HepG2 (cell line): ENCODE data around the gene EML2. TPM values are rescaled to one million over a fixed set of nuclear protein-coding genes. Genes with fewer than 3 reads are reported as not detected.

Experiments used
- ATAC-seq: fragments of 200-7000 bp; cut with Tn5 transposase; 3 replicates; pipeline ENCODE4 v1.9.1; 2020; ENCODE audit warnings: mild to moderate bottlenecking, moderate library complexity
- BruUV-seq: library from RNA; stranded (reverse); fragments of 400-500 nt; replicated peaks from 2 replicates; lab custom pipeline; 2021; lab: Mats Ljungman, UMichigan
- CTCF ChIA-PET: fragments of 300-600 bp; formaldehyde crosslinking; extraction: SDS; loops from one replicate; lab custom pipeline; 2021; ENCODE audit warnings: low total read pairs, inconsistent platforms, low intra/inter-chr PET ratio; lab: Yijun Ruan, JAX
- POLR2A ChIA-PET: fragments of 350-600 bp; sonication (Branson Sonifier 250); formaldehyde crosslinking; loops from one replicate; lab custom pipeline; 2020; ENCODE audit warnings: antibody characterized with exemption, inconsistent platforms; lab: Yijun Ruan, JAX
- DNase-seq: peaks from one replicate; pipeline ENCODE4 v3.0.0-alpha.2; 2015; ENCODE audit warnings: low spot score
- FAIRE-seq: peaks from 3 replicates; lab custom pipeline; 2011; peaks lifted over from hg19 to GRCh38; lab: Jason Lieb, UNC
- H2AFZ ChIP-seq: one replicate; pipeline ENCODE4 v1.6.1; 2011; ENCODE audit warnings: low read length, inconsistent platforms
- H3K27ac ChIP-seq: fragments of 300-600 bp; 3 replicates; pipeline ENCODE4 v1.8.0; 2011; ENCODE audit warnings: mixed run types, mild to moderate bottlenecking, mixed read lengths, low read length, inconsistent platforms; ENCODE audit not compliant: insufficient read depth; ENCODE audit errors: extremely low read length
- H3K27me3 ChIP-seq, 2 experiments: fragments of 200-600 bp in 1 of 2; 2 replicates in 1 of 2; 3 replicates in 1 of 2; pipeline versions ENCODE4 v1.6.0 to v1.8.0; 2011; ENCODE audit warnings: low read length in 2 of 2, mild to moderate bottlenecking in 2 of 2, moderate library complexity in 2 of 2, inconsistent platforms in 1 of 2; ENCODE audit not compliant: insufficient read depth in 2 of 2, control insufficient read depth in 1 of 2
- H3K36me3 ChIP-seq, 2 experiments: fragments of 200-600 bp in 1 of 2; replicated peaks in 1 of 2; 2 replicates in 1 of 2; 3 replicates in 1 of 2; pipeline versions ENCODE4 v1.5.1 to v1.8.0; 2011; ENCODE audit warnings: low read length in 2 of 2, inconsistent platforms in 1 of 2; ENCODE audit not compliant: insufficient read depth in 2 of 2, control insufficient read depth in 1 of 2
- H3K4me1 ChIP-seq: 2 replicates; pipeline ENCODE4 v1.5.1; 2012; ENCODE audit warnings: low read length, inconsistent platforms; ENCODE audit not compliant: insufficient read depth
- H3K4me2 ChIP-seq: 2 replicates; pipeline ENCODE4 v1.6.0; 2011; ENCODE audit warnings: low read depth, low read length, inconsistent platforms
- H3K4me3 ChIP-seq, 3 experiments: fragments of 200-600 bp in 1 of 3; sonication (generic), shearing (Covaris generic) in 1 of 3; replicated peaks in 1 of 3; 2 replicates each; pipeline ENCODE4 v1.5.1; 2011 to 2016; ENCODE audit warnings: low read length in 3 of 3, inconsistent platforms in 2 of 3, low read depth in 2 of 3, mild to moderate bottlenecking in 2 of 3, control low read depth in 1 of 3, mixed read lengths in 1 of 3; ENCODE audit not compliant: insufficient read depth in 1 of 3
- H3K79me2 ChIP-seq: one replicate; pipeline ENCODE4 v1.6.1; 2011; ENCODE audit warnings: low read length, inconsistent platforms; ENCODE audit not compliant: insufficient read depth
- H3K9ac ChIP-seq: 2 replicates; pipeline ENCODE4 v1.6.0; 2011; ENCODE audit warnings: mild to moderate bottlenecking, low read depth, low read length, inconsistent platforms; ENCODE audit not compliant: insufficient read depth
- H3K9me3 ChIP-seq: 2 replicates; pipeline ENCODE4 v1.5.1; 2012; ENCODE audit warnings: mild to moderate bottlenecking, low read length
- H4K20me1 ChIP-seq: 2 replicates; pipeline ENCODE4 v1.6.0; 2011; ENCODE audit warnings: inconsistent platforms, mild to moderate bottlenecking, low read length, moderate library complexity; ENCODE audit not compliant: insufficient read depth
- CBX2 ChIP-seq, 2 experiments: fragments of 200-600 bp in 1 of 2; sonication (generic); formaldehyde crosslinking in 1 of 2; IDR thresholded peaks; 2 replicates each; pipeline versions ENCODE4 v1.7.0 to v1.8.1; 2018 to 2022; ENCODE audit warnings: low read depth in 2 of 2, low read length in 1 of 2, mild to moderate bottlenecking in 1 of 2, missing genetic modification reagents in 1 of 2
- CCAR2 ChIP-seq: fragments of 200-400 bp; formaldehyde crosslinking; optimal IDR thresholded peaks from 2 replicates; pipeline ENCODE3; 2018; ENCODE audit warnings: low read depth, mild to moderate bottlenecking, low read length, moderate library complexity
- CENPT ChIP-seq: sonication (generic); formaldehyde crosslinking; IDR thresholded peaks from 2 replicates; pipeline ENCODE4 v1.8.0; 2022; ENCODE audit warnings: low read depth, mild to moderate bottlenecking, moderate library complexity, missing genetic modification reagents
- ETV5 ChIP-seq: IDR thresholded peaks from 2 replicates; pipeline ENCODE4 v1.6.1; 2018; ENCODE audit warnings: missing biosample characterization, missing genetic modification reagents, inconsistent platforms, borderline replicate concordance
- HCFC1 ChIP-seq: fragments of 150-350 bp; IDR thresholded peaks from 2 replicates; pipeline ENCODE4 v1.6.1; 2014; ENCODE audit warnings: low read depth, low read length
- JARID2 ChIP-seq: sonication (generic); formaldehyde crosslinking; IDR thresholded peaks from 2 replicates; pipeline ENCODE4 v1.8.1; 2023; ENCODE audit warnings: missing genetic modification reagents, inconsistent platforms; ENCODE audit not compliant: insufficient replicate concordance
- MAFK ChIP-seq, 2 experiments: IDR thresholded peaks in 1 of 2; conservative IDR thresholded peaks in 1 of 2; 2 replicates each; pipeline ENCODE4 v1.6.1; 2011; ENCODE audit warnings: improper control_type of control experiment in 2 of 2, low read length in 2 of 2
- NCOA1 ChIP-seq: sonication (generic); formaldehyde crosslinking; IDR thresholded peaks from 2 replicates; pipeline ENCODE4 v1.9.0; 2021; ENCODE audit warnings: missing genetic modification reagents
- PHF21A ChIP-seq: sonication (generic); formaldehyde crosslinking; IDR thresholded peaks from 2 replicates; pipeline ENCODE4 v1.5.0; 2020; ENCODE audit warnings: mild to moderate bottlenecking, missing genetic modification reagents
- POGK ChIP-seq: sonication (generic); formaldehyde crosslinking; conservative IDR thresholded peaks from 2 replicates; pipeline ENCODE4 v1.8.0; 2022; ENCODE audit warnings: mild to moderate bottlenecking, moderate library complexity, missing genetic modification reagents
- RXRA ChIP-seq: sonication (generic); formaldehyde crosslinking; IDR thresholded peaks from 2 replicates; pipeline ENCODE4 v1.5.1; 2020; ENCODE audit warnings: missing genetic modification reagents
- SNAPC2 ChIP-seq: sonication (generic); formaldehyde crosslinking; IDR thresholded peaks from 2 replicates; pipeline ENCODE4 v1.8.1; 2022; ENCODE audit warnings: mild to moderate bottlenecking, missing genetic modification reagents
- THAP11 ChIP-seq: IDR thresholded peaks from 2 replicates; pipeline ENCODE4 v1.6.1; 2016; ENCODE audit warnings: missing biosample characterization, missing genetic modification reagents
- TP53 ChIP-seq: sonication (generic); formaldehyde crosslinking; conservative IDR thresholded peaks from 2 replicates; pipeline ENCODE4 v1.4.0; 2020; ENCODE audit warnings: missing genetic modification reagents
- ZBTB42 ChIP-seq: sonication (generic); formaldehyde crosslinking; IDR thresholded peaks from 2 replicates; pipeline ENCODE4 v1.5.0; 2020; ENCODE audit warnings: mild to moderate bottlenecking, missing genetic modification reagents
- ZNF740 ChIP-seq: sonication (generic); formaldehyde crosslinking; IDR thresholded peaks from 2 replicates; pipeline ENCODE4 v1.4.0; 2020; ENCODE audit warnings: missing genetic modification reagents
- ZNF850 ChIP-seq: sonication (generic); formaldehyde crosslinking; conservative IDR thresholded peaks from 2 replicates; pipeline ENCODE4 v1.9.0; 2021; ENCODE audit warnings: mild to moderate bottlenecking, missing genetic modification reagents
- WGBS: methylation state at CpG from one replicate; pipeline ENCODE4 v1.1.6; 2017; ENCODE audit warnings: low lambda C conversion rate; 5-methylcytosine and 5-hydroxymethylcytosine counted together
- in situ Hi-C: cut with HindIII; loops from 2 replicates; pipeline ENCODE4 v1.10.0; 2017; ENCODE audit warnings: low pct_unique_long_range_greater_than_20kb; ENCODE audit not compliant: extremely low pct_ligation_motif_present
- intact Hi-C: fragments of 100-400 bp; cut with micrococcal nuclease; formaldehyde crosslinking; loops from one replicate; pipeline ENCODE4 v1.10.0; 2022; ENCODE audit not compliant: unreplicated experiment
- polyA plus RNA-seq, 8 experiments: library from polyadenylated mRNA; depleted of rRNA in 3 of 8; stranded (reverse) in 7 of 8; unstranded in 1 of 8; fragments of >200 nt; fragmentation: Illumina TruSeq in 4 of 8; extraction: Trizol in 4 of 8; gene quantifications; 2 replicates each; pipeline versions ENCODE4 v1.2.1 to v1.2.3, GENCODE V29; 2011 to 2016; ENCODE audit warnings: low read depth in 4 of 8, missing spikeins in 1 of 8, mixed read lengths in 1 of 8; ENCODE audit not compliant: insufficient read depth in 1 of 8
- total RNA-seq, 5 experiments: library from RNA; depleted of rRNA; stranded (reverse); fragments of >200 nt; fragmentation: Illumina TruSeq; extraction: Trizol; gene quantifications; 2 replicates each; pipeline ENCODE4 v1.2.3, GENCODE V29; 2016; ENCODE audit warnings: low read depth in 1 of 5
- TF ChIP-seq, protein P1 (sequence below): sonication (generic); formaldehyde crosslinking; IDR thresholded peaks from 2 replicates; pipeline ENCODE4 v1.9.0; 2021; ENCODE audit warnings: missing genetic modification reagents, mild to moderate bottlenecking, borderline replicate concordance

EML2 gene
- total and polyA plus RNA-seq, 2 of the 13 experiments (the other 11 are each of a cell fraction or from before 2014, with no cell fraction given) = 7.3 to 12.9 TPM

GRCh38 chr19:45621389-45621788, 17.8 kb downstream of the EML2 start:
- WGBS = over 99% methylated on average over 15 of the region's 17 CpGs
- FAIRE-seq = no peak

More at GRCh38 chr19:45621389-45621788, 17.8 kb downstream of the EML2 start:
- no TSS peak for BruUV-seq
- no peak for TF ChIP-seq POGK
- TF ChIP-seq ZNF850 (CRISPR knock-in tag) = no peak
- TF ChIP-seq ETV5 (CRISPR knock-in tag) = no peak
- TF ChIP-seq, protein P1, sequence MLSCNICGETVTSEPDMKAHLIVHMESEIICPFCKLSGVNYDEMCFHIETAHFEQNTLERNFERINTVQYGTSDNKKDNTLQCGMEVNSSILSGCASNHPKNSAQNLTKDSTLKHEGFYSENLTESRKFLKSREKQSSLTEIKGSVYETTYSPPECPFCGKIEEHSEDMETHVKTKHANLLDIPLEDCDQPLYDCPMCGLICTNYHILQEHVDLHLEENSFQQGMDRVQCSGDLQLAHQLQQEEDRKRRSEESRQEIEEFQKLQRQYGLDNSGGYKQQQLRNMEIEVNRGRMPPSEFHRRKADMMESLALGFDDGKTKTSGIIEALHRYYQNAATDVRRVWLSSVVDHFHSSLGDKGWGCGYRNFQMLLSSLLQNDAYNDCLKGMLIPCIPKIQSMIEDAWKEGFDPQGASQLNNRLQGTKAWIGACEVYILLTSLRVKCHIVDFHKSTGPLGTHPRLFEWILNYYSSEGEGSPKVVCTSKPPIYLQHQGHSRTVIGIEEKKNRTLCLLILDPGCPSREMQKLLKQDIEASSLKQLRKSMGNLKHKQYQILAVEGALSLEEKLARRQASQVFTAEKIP (CRISPR knock-in tag) = no peak
- no peak for TF ChIP-seq HCFC1
- no peak for TF ChIP-seq ZNF740 (CRISPR knock-in tag)
- TF ChIP-seq JARID2 (CRISPR knock-in tag) = no peak
- TF ChIP-seq TP53 (CRISPR knock-in tag) = no peak
- TF ChIP-seq SNAPC2 (CRISPR knock-in tag) = no peak
- no peak for TF ChIP-seq CCAR2
- TF ChIP-seq ZBTB42 (CRISPR knock-in tag) = no peak
- no peak for TF ChIP-seq PHF21A (CRISPR knock-in tag)
- TF ChIP-seq THAP11 (CRISPR knock-in tag) = no peak
- TF ChIP-seq MAFK (conservative IDR thresholded peaks at IDR 0.05 in 1 of 2, IDR thresholded peaks at IDR 0.05 in 1 of 2; ENCODE audit: low read length in 2 of 2) = no peak
- TF ChIP-seq RXRA (CRISPR knock-in tag) = no peak
- no peak for TF ChIP-seq CBX2 (IDR thresholded peaks at IDR 0.05; ENCODE audit: low read depth, low read length)
- TF ChIP-seq CBX2 (CRISPR knock-in tag; IDR thresholded peaks at IDR 0.05; ENCODE audit: low read depth) = no peak
- TF ChIP-seq NCOA1 = no peak
- no peak for TF ChIP-seq CENPT (CRISPR knock-in tag)
- Histone ChIP-seq H3K27me3 (no peaks in the 10 kb centered on the region; a peak in 1 of 5 replicates), H2AFZ (no peak overlapping the region), H3K4me2 (no peak overlapping the region), H3K4me1 (no peaks in the 10 kb centered on the region), H4K20me1 (no peaks in the 10 kb centered on the region), H3K9ac (no peak overlapping the region), H3K9me3 (no peaks in the 10 kb centered on the region), H3K4me3 (no peak overlapping the region), H3K79me2 (no peaks in the 10 kb centered on the region), H3K36me3 (peaks cover 2 to 5% of the 10 kb centered on the region in 2 experiments; a peak in 2 of 5 replicates), H3K27ac (no peak overlapping the region)
- ATAC-seq (no peak; the same call in 2 of the 3 replicates), DNase-seq (no peak)
- in situ Hi-C loops (no loop called here), intact Hi-C loops (no loop called here)
- ChIA-PET CTCF (no interaction called here), POLR2A (no interaction called here)
